GM20431 (cell line): ENCODE measurements around the gene EXOC4.
"Not testable (repeated sequence)": the region's sequence is repeated elsewhere in the genome, so short reads cannot be mapped to it uniquely, and the experiment has no call there.

Source experiments
- in situ Hi-C: fragments of 300-500 bp; cut with MseI, MboI; formaldehyde crosslinking; loops from one replicate; pipeline ENCODE4 v1.15.0; 2020; ENCODE audit warnings: low sequenced_read_pairs; ENCODE audit not compliant: unreplicated experiment

The EXOC4 gene

GRCh38 chr7:133274265-133274664 is 21.4 kb downstream of the EXOC4 start:
- in situ Hi-C loops, result no loop called here

GRCh38 chr7:133275008-133275407 is 22.1 kb downstream of the EXOC4 start:
- in situ Hi-C loops, result no loop called here

- in situ Hi-C loops, result no loop called here
Observed at GRCh38 chr7:133275446-133276095, 22.7 kb downstream of the EXOC4 start.

DNA sequence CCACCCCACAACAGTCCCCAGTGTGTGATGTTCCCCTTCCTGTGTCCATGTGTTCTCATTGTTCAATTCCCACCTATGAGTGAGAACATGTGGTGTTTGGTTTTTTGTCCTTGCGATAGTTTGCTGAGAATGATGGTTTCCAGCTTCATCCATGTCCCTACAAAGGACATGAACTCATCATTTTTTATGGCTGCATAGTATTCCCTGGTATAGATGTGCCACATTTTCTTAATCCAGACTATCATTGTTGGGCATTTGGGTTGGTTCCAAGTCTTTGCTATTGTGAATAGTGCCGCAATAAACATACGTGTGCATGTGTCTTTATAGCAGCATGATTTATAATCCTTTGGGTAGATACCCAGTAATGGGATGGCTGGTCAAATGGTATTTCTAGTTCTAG is 26.1 kb downstream of the EXOC4 start:
- in situ Hi-C loops, result not testable (repeated sequence)

GRCh38 chr7:133282094-133282493 is 29.2 kb downstream of the EXOC4 start:
- in situ Hi-C loops, result no loop called here

GRCh38 chr7:133284092-133284491 is 31.2 kb downstream of the EXOC4 start:
- in situ Hi-C loops, result no loop called here

DNA sequence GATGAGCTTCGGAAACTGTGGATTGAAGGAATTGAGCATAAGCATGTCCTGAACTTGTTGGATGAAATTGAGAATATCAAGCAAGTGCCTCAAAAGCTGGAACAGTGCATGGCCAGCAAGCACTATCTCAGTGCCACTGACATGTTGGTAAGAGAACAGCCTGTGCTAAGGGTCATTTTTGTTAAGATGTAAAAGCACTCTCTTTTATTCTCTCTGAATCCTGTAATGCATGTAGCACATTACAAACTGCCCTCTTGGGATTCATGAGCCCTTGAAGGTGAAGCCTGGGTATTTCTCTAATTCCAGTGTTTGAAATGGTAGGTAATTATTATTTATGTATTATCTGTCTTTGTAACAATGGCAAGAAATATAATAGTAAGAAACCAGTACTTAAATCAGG is 36.1 kb downstream of the EXOC4 start:
- in situ Hi-C loops, result no loop called here

- in situ Hi-C loops, result no loop called here
Observed at GRCh38 chr7:133290041-133290440, 37.2 kb downstream of the EXOC4 start.

- in situ Hi-C loops, result no loop called here
Observed at GRCh38 chr7:133290676-133291333, 37.9 kb downstream of the EXOC4 start.

GRCh38 chr7:133292631-133293030 is 39.8 kb downstream of the EXOC4 start:
- in situ Hi-C loops, result no loop called here

DNA sequence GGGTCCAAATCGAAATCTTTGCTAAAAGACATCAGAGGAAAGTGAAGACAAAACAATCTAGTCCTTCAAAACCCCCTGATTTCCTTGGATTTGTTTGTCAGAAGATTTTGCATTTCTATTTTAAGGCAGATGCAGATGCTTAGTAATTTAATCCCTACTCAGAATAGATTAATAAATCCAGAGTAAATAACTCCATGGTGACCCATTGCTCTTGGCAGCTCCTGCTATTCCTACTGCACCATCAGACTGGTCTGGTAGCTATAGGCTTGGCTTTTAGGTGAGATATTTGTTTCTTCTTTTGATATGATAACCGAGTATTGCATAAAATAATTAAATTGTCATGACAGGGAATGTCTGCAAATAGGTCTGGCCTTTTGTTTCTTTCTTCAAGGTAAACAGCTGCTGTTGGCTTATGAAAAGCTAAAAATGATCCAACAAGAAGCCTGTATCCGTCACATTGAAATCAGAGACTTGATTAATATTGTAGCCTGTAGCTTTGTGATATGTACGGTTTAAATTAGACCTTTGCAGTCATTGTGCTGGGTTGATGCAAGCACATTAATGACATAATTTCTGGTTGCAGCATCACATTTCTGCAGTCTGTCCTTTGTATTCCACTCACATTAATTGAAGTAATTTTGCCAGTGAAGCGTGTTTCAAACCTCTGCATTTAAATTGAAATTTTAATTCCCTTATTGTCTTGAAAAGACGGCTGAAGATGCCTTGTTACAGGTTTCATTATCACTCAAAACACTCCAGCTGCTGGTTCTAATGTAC is 40.7 kb downstream of the EXOC4 start:
- in situ Hi-C loops, result no loop called here

- in situ Hi-C loops, result no loop called here
Observed at GRCh38 chr7:133294234-133294633, 41.4 kb downstream of the EXOC4 start.

DNA sequence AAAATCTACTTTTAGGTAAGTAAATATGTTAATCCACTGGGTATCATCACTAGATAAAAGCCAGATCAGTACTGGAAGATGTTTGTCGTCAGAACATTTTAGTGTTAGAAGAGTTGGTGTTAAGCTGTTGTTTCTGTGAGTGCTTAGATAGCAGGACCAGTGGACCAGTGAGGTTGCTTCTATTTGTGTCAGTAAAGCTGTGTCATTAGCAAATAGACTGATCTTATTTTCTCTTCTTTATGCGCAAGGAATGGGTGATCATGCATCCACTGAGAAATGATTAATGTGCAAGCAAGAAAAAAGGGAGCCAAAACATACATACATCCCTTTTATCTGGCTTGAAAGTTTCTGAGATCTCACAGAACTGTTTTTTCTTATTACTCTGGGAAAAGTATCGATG is 42.6 kb downstream of the EXOC4 start:
- in situ Hi-C loops, result no loop called here

GRCh38 chr7:133297093-133297492 is 44.2 kb downstream of the EXOC4 start:
- in situ Hi-C loops, result no loop called here

DNA sequence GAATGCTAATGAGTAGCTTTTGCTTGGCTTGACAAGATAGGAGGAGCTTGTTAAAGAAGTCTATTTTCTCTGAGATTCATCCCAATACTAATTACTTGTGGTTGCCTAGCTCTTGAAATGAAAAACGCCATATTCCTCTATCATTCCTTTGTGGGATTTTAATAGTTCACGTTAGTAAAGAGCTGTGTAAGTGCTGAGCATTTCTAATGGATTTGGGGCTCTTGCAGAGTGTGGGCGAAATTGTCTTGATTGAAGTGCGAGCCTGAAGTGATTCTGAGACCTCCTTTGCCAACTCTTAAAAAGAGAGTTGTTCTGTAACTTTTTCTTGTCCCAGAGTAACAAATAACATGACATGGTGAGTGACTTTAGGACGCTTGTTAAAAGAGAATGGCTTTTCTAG is 45.2 kb downstream of the EXOC4 start:
- in situ Hi-C loops, result no loop called here

DNA sequence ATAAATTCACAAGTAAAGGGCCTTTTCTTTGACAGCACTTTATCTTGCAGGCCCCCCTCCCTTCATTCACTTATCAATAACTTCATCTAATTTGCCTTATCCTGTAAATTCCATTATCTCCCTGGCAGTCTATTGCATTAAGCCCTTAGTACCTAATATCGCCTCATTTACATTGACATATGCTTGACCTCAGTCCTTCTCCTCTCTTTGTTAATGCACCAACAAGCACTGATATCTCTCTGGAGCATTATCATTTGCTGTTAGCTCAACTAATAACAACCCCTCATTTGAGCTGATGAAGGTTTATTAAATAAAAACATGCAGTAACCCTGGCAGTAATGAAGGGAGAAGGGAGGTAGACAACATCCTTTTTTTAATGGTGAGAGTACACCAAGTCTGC is 46.8 kb downstream of the EXOC4 start:
- in situ Hi-C loops, result no loop called here

GRCh38 chr7:133300088-133300487 is 47.2 kb downstream of the EXOC4 start:
- in situ Hi-C loops, result no loop called here

- in situ Hi-C loops, result no loop called here
Observed at GRCh38 chr7:133300811-133301210, 47.9 kb downstream of the EXOC4 start.

DNA sequence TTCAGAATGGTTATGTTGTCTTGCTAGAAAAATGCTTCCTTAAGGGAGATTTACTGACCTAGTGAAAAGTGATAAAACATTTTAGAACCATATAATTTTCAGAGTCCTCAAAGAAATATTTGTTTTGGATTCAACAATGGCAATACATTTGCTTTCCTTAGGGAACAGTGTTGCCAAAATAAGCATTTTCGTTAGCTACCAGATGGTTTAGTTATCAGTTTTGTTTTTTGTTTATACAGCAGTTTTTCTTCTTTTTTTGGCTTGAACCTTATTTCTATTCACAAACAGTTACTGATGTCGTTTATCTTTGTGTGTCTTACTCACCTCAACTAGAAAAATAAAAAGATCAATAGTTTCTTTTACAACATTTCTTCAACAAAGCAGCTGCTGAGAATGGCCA is 48.6 kb downstream of the EXOC4 start:
- in situ Hi-C loops, result no loop called here

DNA sequence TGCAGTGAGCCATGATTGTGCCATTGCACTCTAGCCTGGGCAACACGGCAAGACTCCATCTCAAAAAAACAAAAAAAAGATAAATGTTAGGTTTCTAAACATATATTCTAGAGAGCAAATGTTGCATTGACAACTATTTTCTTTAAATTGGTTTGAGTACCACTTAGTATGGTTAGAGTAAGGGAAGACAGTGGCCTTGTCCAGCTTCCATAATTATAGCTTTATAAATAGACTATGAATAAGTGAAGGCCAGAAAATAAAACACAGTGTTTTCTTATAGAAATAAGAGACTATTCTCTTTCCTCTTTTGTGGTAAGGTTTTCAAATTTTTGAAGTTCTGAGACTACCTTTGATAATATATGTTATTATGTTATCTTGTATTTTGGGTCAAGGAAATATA is 50.5 kb downstream of the EXOC4 start:
- in situ Hi-C loops, result no loop called here

- in situ Hi-C loops, result no loop called here
Observed at GRCh38 chr7:133303931-133304330, 51.1 kb downstream of the EXOC4 start.
